ENCODE data around the gene PRRC2A. TPM values are rescaled to one million over a fixed set of nuclear protein-coding genes. Genes with fewer than 3 reads are reported as not detected.

PRRC2A gene
- total RNA-seq, 1 experiment from 2014 or later = 123 TPM

GRCh38 chr6:31631681-31632278 lies 11.3 kb downstream of the PRRC2A start:
- intact Hi-C loops (cut with micrococcal nuclease) = no loop called here
- POLR2A ChIA-PET (ENCODE audit: unreplicated experiment) = no interaction called here
- ATAC-seq = no peak

GRCh38 chr6:31632279-31632946 lies 11.9 kb downstream of the PRRC2A start:
- TF ChIP-seq CTCF (conservative IDR thresholded peaks at IDR 0.05; ENCODE audit: low read depth, low read length) (no peak), EZH2 (IDR thresholded peaks at IDR 0.05; ENCODE audit: low read length, unreplicated experiment) (no peak), EZH2phosphoT487 (IDR thresholded peaks at IDR 0.05; ENCODE audit: borderline replicate concordance, low read length) (no peak)
- H3K4me2 ChIP-seq (ENCODE audit: low read length) = no peak overlapping the region
- no peak overlapping the region for H3K4me3 ChIP-seq (ENCODE audit: low read length)
- DNase-seq (no peak), ATAC-seq (no peak)
- H3F3A ChIP-seq (ENCODE audit: low read length, unreplicated experiment) = no peaks in the 10 kb centered on the region
- no peak overlapping the region for H2AFZ ChIP-seq (ENCODE audit: low read length)
- peaks cover 92% of the 10 kb centered on the region for H3K36me3 ChIP-seq (ENCODE audit: low read depth, low read length)
- POLR2A ChIA-PET (ENCODE audit: unreplicated experiment) = no interaction called here
- H3K9ac ChIP-seq (ENCODE audit: low read length) = no peak overlapping the region
- H4K20me1 ChIP-seq (ENCODE audit: low read length) = peaks cover 3% of the 10 kb centered on the region; the same call in 1 of the 2 replicates
- H3K27me3 ChIP-seq (ENCODE audit: low read length) = no peaks in the 10 kb centered on the region
- TSS peak; percentile 6 for BruUV-seq (replicated peaks)
- CTCF ChIA-PET = no interaction called here
- no peaks in the 10 kb centered on the region; the same call in 1 of the 2 replicates for H3K79me2 ChIP-seq (ENCODE audit: low read length)
- intact Hi-C loops (cut with micrococcal nuclease) = no loop called here
- H3K4me1 ChIP-seq (ENCODE audit: insufficient read depth, low read length) = no peaks in the 10 kb centered on the region
- no peak overlapping the region for H3K27ac ChIP-seq (ENCODE audit: low read length)
- no peaks in the 10 kb centered on the region for H3K9me2 ChIP-seq (replicated peaks; ENCODE audit: low read length)
- no peaks in the 10 kb centered on the region for H3K9me3 ChIP-seq (ENCODE audit: low read length)

More at GRCh38 chr6:31631681-31632278, 11.3 kb downstream of the PRRC2A start:
- Histone ChIP-seq H4K20me1 (ENCODE audit: low read length) (peaks cover 3% of the 10 kb centered on the region; the same call in 1 of the 2 replicates), H3K4me2 (ENCODE audit: low read length) (no peak overlapping the region), H3K9ac (ENCODE audit: low read length) (no peak overlapping the region), H3K4me3 (ENCODE audit: low read length) (no peak overlapping the region), H3K27me3 (ENCODE audit: low read length) (no peaks in the 10 kb centered on the region), H3K4me1 (ENCODE audit: insufficient read depth, low read length) (no peaks in the 10 kb centered on the region), H3F3A (ENCODE audit: low read length, unreplicated experiment) (no peaks in the 10 kb centered on the region), H2AFZ (ENCODE audit: low read length) (no peak overlapping the region), H3K36me3 (ENCODE audit: low read depth, low read length) (peaks cover 93% of the 10 kb centered on the region), H3K9me3 (ENCODE audit: low read length) (no peaks in the 10 kb centered on the region), H3K9me2 (replicated peaks; ENCODE audit: low read length) (no peaks in the 10 kb centered on the region), H3K27ac (ENCODE audit: low read length) (no peak overlapping the region), H3K79me2 (ENCODE audit: low read length) (no peaks in the 10 kb centered on the region; the same call in 1 of the 2 replicates)
- no TSS peak for BruUV-seq (replicated peaks)
- CTCF ChIA-PET = no interaction called here
- TF ChIP-seq CTCF (conservative IDR thresholded peaks at IDR 0.05; ENCODE audit: low read depth, low read length) = no peak
- no peak for DNase-seq

- intact Hi-C loops (cut with micrococcal nuclease) = no loop called here
- POLR2A ChIA-PET (ENCODE audit: unreplicated experiment) = no interaction called here
- Histone ChIP-seq H3K36me3 (ENCODE audit: low read depth, low read length) (peaks cover 90% of the 10 kb centered on the region), H3K4me1 (ENCODE audit: insufficient read depth, low read length) (no peaks in the 10 kb centered on the region), H3K4me3 (ENCODE audit: low read length) (no peak overlapping the region), H3K4me2 (ENCODE audit: low read length) (no peak overlapping the region), H3K79me2 (ENCODE audit: low read length) (no peaks in the 10 kb centered on the region), H3K9ac (ENCODE audit: low read length) (no peak overlapping the region), H3K27me3 (ENCODE audit: low read length) (no peaks in the 10 kb centered on the region), H3K9me3 (ENCODE audit: low read length) (no peaks in the 10 kb centered on the region), H4K20me1 (ENCODE audit: low read length) (peaks cover 3% of the 10 kb centered on the region; the same call in 1 of the 2 replicates), H3K9me2 (replicated peaks; ENCODE audit: low read length) (no peaks in the 10 kb centered on the region), H3K27ac (ENCODE audit: low read length) (no peak overlapping the region), H2AFZ (ENCODE audit: low read length) (no peak overlapping the region), H3F3A (ENCODE audit: low read length, unreplicated experiment) (peaks cover 6% of the 10 kb centered on the region)
- no peak for DNase-seq
- BruUV-seq (replicated peaks) = no TSS peak
- no peak for TF ChIP-seq CTCF (conservative IDR thresholded peaks at IDR 0.05; ENCODE audit: low read depth, low read length)
- no peak for TF ChIP-seq EZH2 (IDR thresholded peaks at IDR 0.05; ENCODE audit: low read length, unreplicated experiment)
- TF ChIP-seq EZH2phosphoT487 (IDR thresholded peaks at IDR 0.05; ENCODE audit: borderline replicate concordance, low read length) = no peak
- CTCF ChIA-PET = no interaction called here
- ATAC-seq = no peak
These were observed 12.9 kb downstream of the PRRC2A start for GRCh38 chr6:31633447-31633846.

Data from PC-3 (cell line).